DMS153 treated with DMSO at 0.1 percent for 48 hours (cell line): ENCODE data around the gene TIPRL.
"Not testable (repeated sequence)": the region's sequence is repeated elsewhere in the genome, so short reads cannot be mapped to it uniquely, and the experiment has no call there.

ENCODE experiments used
- DNase-seq: peaks from one replicate; lab custom pipeline; 2025; ENCODE audit not compliant: unreplicated experiment; lab: John Stamatoyannopoulos, UW

Gene TIPRL

GRCh38 chr1:168178638-168179437 is at the start of gene TIPRL:
TIPRL (plus strand) TSS chr1:168178962; CDS start chr1:168179078, 116 bp downstream.
- DNase-seq = peak; percentile 98

- DNase-seq = no peak
These were observed 48.8 kb upstream of the TIPRL start for GRCh38 chr1:168129933-168130332.

- no peak for DNase-seq
These were observed 44.6 kb upstream of the TIPRL start for GRCh38 chr1:168134132-168134531.

DNA sequence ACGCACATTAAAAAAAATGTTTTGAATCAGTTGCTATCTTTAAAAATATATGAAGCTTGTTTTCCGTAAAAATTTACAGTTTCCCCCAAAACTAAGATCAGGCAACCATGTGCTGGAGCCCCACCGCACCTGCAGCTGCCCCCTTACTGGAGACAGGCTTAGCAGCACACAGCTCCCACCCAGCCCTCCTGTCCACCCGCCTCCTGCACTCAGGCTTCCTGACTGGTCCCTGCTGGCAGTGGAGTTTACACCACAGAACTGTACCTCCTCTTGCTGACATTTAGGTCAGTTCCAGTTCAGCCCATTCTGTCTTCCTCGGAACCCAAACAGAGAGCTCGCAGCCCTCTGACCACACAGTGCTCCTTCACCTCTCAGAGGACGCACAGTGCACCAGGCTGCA is 44.1 kb upstream of the TIPRL start:
- no peak for DNase-seq

DNA sequence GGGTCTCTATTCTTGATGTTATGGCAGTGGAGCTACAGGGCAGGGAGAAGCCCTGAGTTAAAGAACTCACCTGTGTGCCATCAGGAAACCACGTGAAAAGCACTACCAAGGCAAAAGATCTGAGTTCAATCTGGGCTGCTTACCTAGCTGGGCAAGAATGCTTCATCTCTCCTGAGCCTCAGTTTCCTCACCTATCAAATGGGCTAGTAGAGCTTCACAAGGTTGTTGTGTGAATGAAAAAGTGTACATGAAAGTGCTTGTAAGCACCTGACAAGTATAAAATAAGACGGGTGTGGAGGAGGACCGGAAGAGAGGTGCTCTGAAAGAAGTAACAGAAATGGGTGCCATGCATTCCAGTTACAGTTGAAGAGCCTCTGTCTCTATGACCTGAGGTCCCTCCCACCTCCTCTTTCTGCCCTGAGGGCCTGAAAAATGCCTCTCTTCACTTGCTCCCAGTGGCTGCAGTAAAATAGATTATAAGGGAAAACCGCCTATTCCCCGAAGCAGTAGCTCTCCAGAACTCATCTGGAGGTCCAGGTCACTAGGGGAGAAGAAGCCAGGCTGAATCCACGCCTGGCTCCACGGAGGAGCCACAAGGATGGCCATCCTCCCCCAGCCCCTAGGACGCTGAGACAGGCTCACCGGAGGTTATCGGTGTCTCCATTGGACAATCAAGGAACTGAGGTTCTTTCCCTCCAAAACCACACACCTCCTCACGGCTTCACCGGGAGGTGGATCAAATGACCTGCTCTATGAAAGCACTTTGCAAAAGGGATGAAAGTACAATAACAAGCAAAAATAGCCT is 43.4 kb upstream of the TIPRL start:
- no peak for DNase-seq

DNA sequence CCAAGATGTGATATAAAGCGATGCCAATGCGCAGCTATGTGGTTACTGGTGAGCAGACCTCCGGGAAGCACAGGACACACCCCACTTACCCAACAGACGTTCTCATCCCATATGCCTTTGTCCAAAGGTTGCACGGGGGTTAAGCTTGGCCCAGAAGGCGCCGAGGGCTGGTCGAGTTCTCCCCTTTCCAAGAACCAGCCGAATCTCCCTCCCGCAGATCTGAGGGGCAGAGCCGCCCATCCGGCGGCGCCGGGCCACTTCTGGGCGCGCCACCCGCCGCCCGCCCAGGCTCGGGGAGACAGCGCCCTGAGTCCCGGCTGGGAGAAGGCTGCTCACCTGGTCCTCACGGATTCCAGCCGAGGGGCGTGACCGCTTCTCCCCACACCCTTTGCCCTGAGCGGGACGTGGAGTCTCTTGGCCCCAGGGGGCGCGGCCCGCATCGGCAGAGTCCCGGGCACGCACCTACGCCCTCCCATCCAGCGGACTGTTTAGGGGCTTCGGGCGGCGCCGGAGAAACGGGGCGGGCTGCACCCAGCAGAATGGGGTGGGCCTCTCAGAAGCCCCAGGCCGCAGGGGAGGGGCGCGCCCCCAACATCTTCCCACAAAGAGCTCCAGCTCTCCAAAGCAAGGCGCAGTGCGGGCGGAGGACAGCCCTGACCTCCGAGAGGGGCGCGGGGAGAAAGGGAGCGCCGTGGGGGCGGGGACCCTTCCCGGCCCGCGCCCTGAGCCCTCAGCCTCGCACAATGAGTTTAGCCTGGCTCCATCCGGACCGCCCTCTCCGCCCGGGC is 42.6 kb upstream of the TIPRL start:
- no peak for DNase-seq

DNA sequence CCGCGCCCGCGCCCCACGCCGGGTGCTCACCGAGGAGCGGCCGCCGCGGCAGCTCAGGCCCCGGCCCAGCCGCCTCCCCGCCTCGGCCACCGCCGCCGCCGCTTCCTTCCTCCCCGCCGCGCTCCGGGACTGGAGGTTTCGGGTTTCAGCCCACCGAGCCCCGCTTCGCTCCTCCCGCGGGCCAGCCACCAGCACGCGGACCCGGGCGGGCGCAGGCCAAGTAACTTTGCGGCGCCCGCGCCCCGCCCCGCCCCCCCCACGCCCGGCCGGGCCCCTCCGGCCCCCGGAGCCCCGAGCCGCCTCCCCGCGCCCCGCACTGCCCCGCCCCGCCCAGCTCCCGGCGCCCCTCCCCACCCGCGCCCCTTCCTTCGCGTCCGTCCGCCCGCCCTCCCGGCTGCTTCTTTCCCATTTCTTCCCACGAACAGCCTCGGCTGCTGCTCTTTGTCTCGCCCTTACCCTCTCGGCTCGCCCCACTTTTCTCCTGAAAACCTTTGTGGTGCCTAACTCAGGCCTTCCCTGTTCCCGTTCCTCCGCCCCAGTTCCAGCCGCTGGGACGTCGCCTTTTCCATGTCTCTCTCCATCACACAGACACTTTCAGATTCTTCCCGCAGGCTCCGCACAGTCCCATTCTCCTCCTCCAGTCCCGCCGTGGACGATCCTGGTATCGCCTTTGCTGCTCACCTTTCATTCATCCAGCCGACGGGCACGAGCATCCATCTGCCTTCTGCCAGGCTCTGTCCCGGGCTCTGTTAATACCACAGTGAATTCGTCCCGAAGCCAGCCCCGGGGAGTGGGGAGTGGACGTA is 41.9 kb upstream of the TIPRL start, which contains the start of gene GPR161:
TSS of gene GPR161 (minus strand) at position 222 of the 806 bp plus-strand sequence. CDS start 32,080 bp downstream, outside the sequence.
- DNase-seq = peak; percentile 37

- DNase-seq = no peak
These were observed 41.3 kb upstream of the TIPRL start for GRCh38 chr1:168137515-168137821.

DNA sequence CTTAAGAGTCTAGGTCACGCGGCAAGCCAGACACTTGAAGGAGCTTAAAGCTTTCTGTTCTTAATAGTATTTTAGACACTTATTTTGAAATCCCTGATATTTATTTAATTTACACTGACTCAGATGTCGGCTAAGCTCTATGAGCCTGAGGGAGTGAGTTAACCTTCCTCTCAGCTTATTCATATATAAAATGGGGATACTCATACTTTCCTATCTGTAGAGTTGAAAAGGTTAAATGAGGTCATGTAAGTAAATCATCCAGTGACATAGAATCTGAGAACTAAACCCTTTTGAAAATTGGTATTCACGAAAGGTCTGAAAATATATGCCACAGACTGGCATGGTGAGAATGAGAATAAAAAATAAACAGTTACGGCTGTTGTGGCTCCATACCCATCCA is 40.6 kb upstream of the TIPRL start:
- DNase-seq = no peak

- no peak for DNase-seq
These were observed 39.7 kb upstream of the TIPRL start for GRCh38 chr1:168139070-168139469.

DNA sequence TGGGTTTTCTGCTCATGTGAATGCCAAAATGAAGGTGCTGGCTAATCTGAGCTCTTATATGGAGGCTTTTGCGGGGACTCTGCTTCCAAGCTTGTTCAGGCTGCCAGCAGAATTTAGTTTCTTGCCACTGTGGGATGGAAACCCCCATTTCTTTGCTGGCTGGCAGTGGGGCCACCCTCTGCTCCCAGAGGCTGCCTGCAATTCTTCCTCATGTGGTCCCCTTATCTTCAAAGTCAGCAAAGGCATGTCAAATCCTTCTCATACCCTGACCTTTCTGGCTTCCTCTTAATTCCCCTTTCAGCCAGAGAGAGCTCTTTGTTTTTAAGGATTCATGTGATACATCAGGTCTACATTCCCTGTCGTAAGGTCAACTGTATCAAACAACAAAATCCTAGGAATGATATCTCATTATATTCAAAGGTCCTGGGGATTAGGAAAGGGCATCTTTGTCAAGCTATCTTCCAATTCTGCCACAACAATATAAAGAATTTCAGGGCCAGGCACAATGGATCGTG is 36.8 kb upstream of the TIPRL start:
- no peak for DNase-seq

DNA sequence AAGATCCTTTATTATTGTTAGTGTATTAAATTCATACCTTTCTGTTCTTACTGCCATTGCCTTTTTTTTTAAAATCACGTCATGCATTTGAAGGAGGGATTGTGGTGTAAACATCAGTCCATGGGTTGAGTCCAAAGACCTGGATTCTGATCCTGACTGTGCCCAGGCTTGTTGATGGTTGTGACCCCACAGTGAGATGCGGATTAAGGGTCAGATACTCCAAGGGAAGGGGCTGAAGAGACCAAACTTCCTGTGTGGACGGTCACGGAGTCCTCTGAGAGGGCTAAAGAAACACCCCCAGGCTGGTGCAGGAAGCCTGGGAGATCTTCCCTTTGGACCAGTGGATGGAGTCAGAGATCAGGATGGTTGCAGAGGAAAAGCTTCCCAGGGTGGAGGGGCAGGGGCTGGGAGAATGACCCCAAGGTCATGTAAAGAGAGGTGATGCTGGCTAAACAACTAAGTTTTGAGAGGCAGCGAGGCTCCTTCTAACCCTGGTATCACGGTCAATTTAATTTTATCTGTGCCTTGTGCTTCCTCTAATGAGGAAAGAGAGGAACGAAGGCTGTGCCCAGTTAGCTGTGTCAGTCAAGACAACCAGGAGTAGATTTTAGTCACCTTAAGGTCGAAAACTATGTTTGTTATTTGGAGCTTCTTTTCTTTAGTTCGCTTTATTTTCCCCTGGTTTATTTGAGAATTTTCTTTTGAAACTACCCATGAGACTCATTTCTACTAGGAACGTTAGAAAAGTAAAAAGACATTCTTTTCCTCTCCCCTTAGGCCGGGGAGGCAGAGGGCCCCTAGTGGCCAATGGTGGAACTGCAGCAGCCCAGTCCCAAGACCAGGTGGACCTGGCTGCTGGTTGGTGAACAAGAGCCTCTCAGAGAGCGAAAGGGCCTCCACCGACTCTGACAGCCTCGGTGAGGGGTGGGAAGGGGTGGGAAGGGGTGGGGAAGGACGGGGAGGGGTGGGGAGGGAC is 33.3 kb upstream of the TIPRL start:
- peak; percentile 85 for DNase-seq

DNA sequence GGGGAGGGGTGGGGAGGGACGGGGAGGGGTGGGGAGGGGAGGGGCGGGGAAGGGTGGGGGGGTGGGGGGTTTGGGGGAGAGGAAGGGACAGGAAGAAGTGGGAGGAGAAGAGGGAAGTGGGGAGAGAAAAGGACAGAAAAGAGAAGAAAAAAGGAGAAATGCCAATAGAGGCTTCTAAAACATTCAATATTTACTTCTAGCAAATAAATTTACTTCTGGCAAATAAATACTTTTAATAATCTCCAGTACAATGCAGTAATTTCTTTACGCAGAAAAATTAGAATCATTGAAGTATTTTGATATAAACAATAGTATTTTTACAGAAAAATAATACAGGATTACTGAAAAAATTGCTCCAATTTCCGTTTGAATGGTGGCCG is 32.6 kb upstream of the TIPRL start:
- no peak for DNase-seq

DNA sequence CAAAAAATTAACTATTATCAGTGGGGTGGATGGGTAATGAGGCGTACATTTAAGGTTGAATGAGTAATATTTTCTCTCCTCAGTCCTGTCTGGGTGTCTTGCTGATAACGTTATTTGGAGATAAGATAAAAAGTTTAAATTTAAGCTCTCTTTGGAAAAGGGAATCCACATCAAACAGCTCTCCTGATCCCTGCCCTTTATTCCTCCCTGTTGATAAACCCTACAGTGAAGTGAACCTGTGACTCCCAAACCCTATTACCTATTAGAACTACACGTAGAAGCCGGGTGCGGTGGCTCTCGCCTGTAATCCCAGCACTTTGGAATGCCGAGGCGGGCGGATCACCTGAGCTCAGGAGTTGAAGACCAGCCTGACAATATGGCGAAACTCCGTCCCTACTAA is 32.1 kb upstream of the TIPRL start:
- DNase-seq = no peak

- DNase-seq = no peak
These were observed 29.8 kb upstream of the TIPRL start for GRCh38 chr1:168148916-168149315.

- no peak for DNase-seq
These were observed 28.5 kb upstream of the TIPRL start for GRCh38 chr1:168150283-168150682.

DNA sequence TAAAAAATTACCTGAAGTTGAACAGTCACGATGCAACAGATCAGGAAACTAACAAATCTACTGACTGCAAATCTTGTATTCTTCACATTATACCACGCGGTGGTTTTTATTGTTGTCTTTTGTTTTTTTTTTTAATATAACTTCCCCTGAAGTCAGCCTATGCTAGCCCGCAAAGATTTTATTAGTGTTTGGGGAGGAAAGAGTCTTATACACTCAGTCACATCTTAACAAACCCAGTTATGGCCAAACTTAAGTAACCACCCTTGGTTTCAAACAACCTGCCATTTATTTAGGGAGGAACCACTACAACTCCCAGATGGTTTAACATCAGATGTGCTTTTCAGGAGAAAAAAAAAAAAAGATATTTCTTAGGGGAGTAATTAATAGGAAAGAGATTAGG is 26.8 kb upstream of the TIPRL start:
- no peak for DNase-seq

DNA sequence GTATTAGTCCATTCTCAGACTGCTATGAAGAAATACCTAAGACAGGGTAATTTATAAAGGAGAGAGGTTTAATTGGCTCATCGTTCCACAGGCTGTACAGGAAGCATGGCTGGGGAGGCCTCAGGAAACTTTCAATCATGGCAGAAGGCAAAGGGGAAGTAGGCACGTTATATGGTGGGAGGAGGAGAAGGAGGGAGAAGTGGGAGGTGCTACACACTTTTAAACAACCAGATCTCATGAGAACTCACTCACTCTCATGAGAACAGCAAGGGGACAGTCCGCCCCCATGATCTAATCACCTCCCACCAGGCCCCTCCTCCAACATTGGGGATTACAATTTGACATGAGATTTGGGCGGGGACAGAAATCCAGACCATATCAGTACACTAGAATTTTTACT is 24.1 kb upstream of the TIPRL start:
- not testable (repeated sequence) for DNase-seq

GRCh38 chr1:168155910-168156309 is 22.9 kb upstream of the TIPRL start:
- no peak for DNase-seq
